Activated naive CD8-positive, alpha-beta T cell treated with anti-CD3 and anti-CD28 coated beads, Interleukin-2, amount 10 ng/mL, durations not matched to agents 7 days and 5 days (primary cell): ENCODE measurements around the gene C11orf52. TPM values are rescaled to one million over a fixed set of nuclear protein-coding genes. Genes with fewer than 3 reads are reported as not detected.
"Not testable (repeated sequence)": the region's sequence is repeated elsewhere in the genome, so short reads cannot be mapped to it uniquely, and the experiment has no call there.

Source experiments
- ATAC-seq: fragments of 150-1000 bp; cut with Tn5 transposase; one replicate; pipeline ENCODE4 v1.10.0; 2021; ENCODE audit warnings: low read depth, moderate library complexity
- POLR2A ChIA-PET: fragments of 350-600 bp; sonication (Branson Sonifier 250); formaldehyde crosslinking; loops from one replicate; lab custom pipeline; 2021; ENCODE audit warnings: antibody characterized with exemption; lab: Charles Lee
- DNase-seq: peaks from one replicate; pipeline ENCODE4 v3.0.0; 2021
- H3K27ac Mint-ChIP-seq: one replicate; pipeline ENCODE4 v1.8.0; 2022; ENCODE audit warnings: mild to moderate bottlenecking, mixed read lengths
- H3K27me3 Mint-ChIP-seq: one replicate; pipeline ENCODE4 v1.8.0; 2022; ENCODE audit warnings: mild to moderate bottlenecking, moderate library complexity, mixed read lengths
- H3K36me3 Mint-ChIP-seq: one replicate; pipeline ENCODE4 v1.8.0; 2021; ENCODE audit warnings: mild to moderate bottlenecking, mixed read lengths
- H3K4me1 Mint-ChIP-seq: one replicate; pipeline ENCODE4 v1.8.0; 2021; ENCODE audit warnings: mixed read lengths
- H3K4me3 Mint-ChIP-seq: one replicate; pipeline ENCODE4 v1.8.0; 2022; ENCODE audit warnings: mild to moderate bottlenecking, moderate library complexity, mixed read lengths
- H3K9me3 Mint-ChIP-seq: one replicate; pipeline ENCODE4 v1.8.0; 2021; ENCODE audit warnings: mixed read lengths
- total RNA-seq, 2 experiments: library from RNA; stranded (reverse); gene quantifications; one replicate each; pipeline ENCODE4 v1.2.3, GENCODE V29; 2021

C11orf52 gene
- total RNA-seq, 2 experiments from 2014 or later, result not detected

- Mint-ChIP-seq H3K4me1 (no peaks in the 10 kb centered on the region), H3K4me3 (no peak overlapping the region), H3K27me3 (peaks cover 14% of the 10 kb centered on the region), H3K9me3 (no peaks in the 10 kb centered on the region), H3K36me3 (no peaks in the 10 kb centered on the region), H3K27ac (no peak overlapping the region)
- ATAC-seq, result no peak
- POLR2A ChIA-PET, result no interaction called here
- no peak for DNase-seq
Measured at GRCh38 chr11:111920908-111921307, 2.2 kb downstream of the C11orf52 start.

GRCh38 chr11:111921541-111922230 lies 3.0 kb downstream of the C11orf52 start:
- DNase-seq, result no peak
- Mint-ChIP-seq H3K36me3 (no peaks in the 10 kb centered on the region), H3K27me3 (peaks cover 14% of the 10 kb centered on the region), H3K9me3 (no peaks in the 10 kb centered on the region), H3K4me1 (peaks cover 3% of the 10 kb centered on the region), H3K4me3 (no peak overlapping the region), H3K27ac (no peak overlapping the region)
- ATAC-seq, result no peak
- POLR2A ChIA-PET, result no interaction called here

GRCh38 chr11:111922803-111923202 lies 4.1 kb downstream of the C11orf52 start:
- Mint-ChIP-seq H3K27ac (no peak overlapping the region), H3K36me3 (no peaks in the 10 kb centered on the region), H3K9me3 (no peaks in the 10 kb centered on the region), H3K4me3 (no peak overlapping the region), H3K4me1 (peaks cover 5% of the 10 kb centered on the region), H3K27me3 (peaks cover 14% of the 10 kb centered on the region)
- no peak for ATAC-seq
- no peak for DNase-seq
- POLR2A ChIA-PET, result no interaction called here

- POLR2A ChIA-PET, result no interaction called here
- no peaks in the 10 kb centered on the region for H3K9me3 Mint-ChIP-seq
- no peak for DNase-seq
- ATAC-seq, result no peak
- no peak overlapping the region for H3K27ac Mint-ChIP-seq
- peaks cover 5% of the 10 kb centered on the region for H3K4me1 Mint-ChIP-seq
- no peak overlapping the region for H3K4me3 Mint-ChIP-seq
- no peaks in the 10 kb centered on the region for H3K36me3 Mint-ChIP-seq
- H3K27me3 Mint-ChIP-seq, result peaks cover 14% of the 10 kb centered on the region
Measured at GRCh38 chr11:111923351-111923788, 4.7 kb downstream of the C11orf52 start.

GRCh38 chr11:111923951-111924350 lies 5.2 kb downstream of the C11orf52 start:
- no peak overlapping the region for H3K27ac Mint-ChIP-seq
- H3K9me3 Mint-ChIP-seq, result no peaks in the 10 kb centered on the region
- POLR2A ChIA-PET, result no interaction called here

GRCh38 chr11:111925953-111926352 lies 7.2 kb downstream of the C11orf52 start:
- H3K9me3 Mint-ChIP-seq, result no peaks in the 10 kb centered on the region
- H3K4me3 Mint-ChIP-seq, result peak overlapping the region; percentile 86
- H3K27ac Mint-ChIP-seq, result peak overlapping the region; percentile 90
- no peak for ATAC-seq
- DNase-seq, result no peak
- POLR2A ChIA-PET, result interaction anchor here (0.7 to 1.7 kb wide), 10 partner anchors 8 to 160 kb away, joined by 3 to 12 read pairs (median 6); partner anchors contain the start of genes ALG9, CFAP68, DIXDC1 and SDHD
- H3K27me3 Mint-ChIP-seq, result peaks cover 12% of the 10 kb centered on the region
- no peaks in the 10 kb centered on the region for H3K36me3 Mint-ChIP-seq
- peaks cover 5% of the 10 kb centered on the region for H3K4me1 Mint-ChIP-seq

More at GRCh38 chr11:111923951-111924350, 5.2 kb downstream of the C11orf52 start:
- Mint-ChIP-seq H3K4me3 (no peak overlapping the region), H3K4me1 (peaks cover 5% of the 10 kb centered on the region), H3K27me3 (peaks cover 14% of the 10 kb centered on the region), H3K36me3 (no peaks in the 10 kb centered on the region)
- ATAC-seq (no peak), DNase-seq (no peak)

- no peaks in the 10 kb centered on the region for H3K36me3 Mint-ChIP-seq
- peak overlapping the region; percentile 86 for H3K4me3 Mint-ChIP-seq
- ATAC-seq (peak; percentile 90), DNase-seq (peak; percentile 98)
- peaks cover 5% of the 10 kb centered on the region for H3K4me1 Mint-ChIP-seq
- POLR2A ChIA-PET, result interaction anchor here (0.7 to 1.7 kb wide), 13 partner anchors 9 to 160 kb away, joined by 3 to 12 read pairs (median 5); partner anchors contain the start of genes ALG9, CFAP68, DIXDC1 and SDHD
- H3K27me3 Mint-ChIP-seq, result peaks cover 11% of the 10 kb centered on the region
- peak overlapping the region; percentile 90 for H3K27ac Mint-ChIP-seq
- H3K9me3 Mint-ChIP-seq, result no peaks in the 10 kb centered on the region
Measured at GRCh38 chr11:111926505-111927391, 8.0 kb downstream of the C11orf52 start.

GRCh38 chr11:111930472-111930871 lies 11.8 kb downstream of the C11orf52 start:
- H3K27me3 Mint-ChIP-seq, result no peaks in the 10 kb centered on the region
- H3K9me3 Mint-ChIP-seq, result no peaks in the 10 kb centered on the region
- H3K36me3 Mint-ChIP-seq, result no peaks in the 10 kb centered on the region
- H3K4me3 Mint-ChIP-seq, result no peak overlapping the region
- POLR2A ChIA-PET, result interaction anchor here (0.7 kb wide), 1 partner anchor 122 kb away, joined by 9 read pairs; no protein-coding TSS in a partner anchor
- no peak for DNase-seq
- no peak overlapping the region for H3K27ac Mint-ChIP-seq
- peaks cover 10% of the 10 kb centered on the region for H3K4me1 Mint-ChIP-seq
- ATAC-seq, result no peak

- Mint-ChIP-seq H3K9me3 (no peaks in the 10 kb centered on the region), H3K4me1 (peaks cover 9% of the 10 kb centered on the region)
Measured at GRCh38 chr11:111932611-111932950, 13.9 kb downstream of the C11orf52 start.

GRCh38 chr11:111933176-111933575 lies 14.5 kb downstream of the C11orf52 start:
- H3K27ac Mint-ChIP-seq, POLR2A ChIA-PET, H3K9me3 Mint-ChIP-seq: not testable (repeated sequence)

More at GRCh38 chr11:111932611-111932950, 13.9 kb downstream of the C11orf52 start:
- ATAC-seq (no peak), DNase-seq (no peak)
- POLR2A ChIA-PET, result no interaction called here
- Mint-ChIP-seq H3K27ac (no peak overlapping the region), H3K4me3 (peak overlapping the region; percentile 10), H3K27me3 (no peaks in the 10 kb centered on the region), H3K36me3 (no peaks in the 10 kb centered on the region)

GRCh38 chr11:111933872-111934271 lies 15.2 kb downstream of the C11orf52 start:
- ATAC-seq (no peak), DNase-seq (no peak)
- peaks cover 21% of the 10 kb centered on the region for H3K4me1 Mint-ChIP-seq
- H3K27ac Mint-ChIP-seq, result no peak overlapping the region
- H3K36me3 Mint-ChIP-seq, result no peaks in the 10 kb centered on the region
- H3K27me3 Mint-ChIP-seq, result no peaks in the 10 kb centered on the region
- H3K4me3 Mint-ChIP-seq, result no peak overlapping the region
- POLR2A ChIA-PET, result no interaction called here
- no peaks in the 10 kb centered on the region for H3K9me3 Mint-ChIP-seq

More at GRCh38 chr11:111933176-111933575, 14.5 kb downstream of the C11orf52 start:
- ATAC-seq, H3K4me3 Mint-ChIP-seq, DNase-seq, H3K27me3 Mint-ChIP-seq, H3K36me3 Mint-ChIP-seq: not testable (repeated sequence)
- H3K4me1 Mint-ChIP-seq, result peaks cover 14% of the 10 kb centered on the region

- POLR2A ChIA-PET, result no interaction called here
- no peak for DNase-seq
- H3K36me3 Mint-ChIP-seq, result no peaks in the 10 kb centered on the region
- no peak for ATAC-seq
- no peak overlapping the region for H3K4me3 Mint-ChIP-seq
- H3K9me3 Mint-ChIP-seq, result no peaks in the 10 kb centered on the region
- no peak overlapping the region for H3K27ac Mint-ChIP-seq
- no peaks in the 10 kb centered on the region for H3K27me3 Mint-ChIP-seq
- H3K4me1 Mint-ChIP-seq, result peaks cover 21% of the 10 kb centered on the region
Measured at GRCh38 chr11:111934306-111934705, 15.6 kb downstream of the C11orf52 start.

GRCh38 chr11:111935317-111936039 lies 16.8 kb downstream of the C11orf52 start:
- ATAC-seq (no peak), DNase-seq (no peak)
- Mint-ChIP-seq H3K9me3 (no peaks in the 10 kb centered on the region), H3K4me1 (peaks cover 21% of the 10 kb centered on the region), H3K4me3 (peak overlapping the region; percentile 1), H3K36me3 (no peaks in the 10 kb centered on the region), H3K27ac (no peak overlapping the region), H3K27me3 (no peaks in the 10 kb centered on the region)
- POLR2A ChIA-PET, result interaction anchor here (0.7 to 1.2 kb wide), 3 partner anchors 9 to 89 kb away, joined by 3 to 12 read pairs (median 3); partner anchors contain the start of gene FDXACB1
